K562 (cell line): ENCODE data around the gene MTG2. TPM values are rescaled to one million over a fixed set of nuclear protein-coding genes. Genes with fewer than 3 reads are reported as not detected.

Experiments used
- BCLAF1 ChIP-seq, 2 experiments: fragments of 450-650 bp in 1 of 2; IDR thresholded peaks; 2 replicates each; pipeline ENCODE4 v1.6.1; 2011 to 2017; ENCODE audit warnings: low read depth in 2 of 2, antibody characterized with exemption in 1 of 2, borderline replicate concordance in 1 of 2, low read length in 1 of 2, mild to moderate bottlenecking in 1 of 2, mixed read lengths in 1 of 2; ENCODE audit not compliant: control insufficient read depth in 1 of 2
- CBX2 ChIP-seq: fragments of 200-600 bp; sonication (generic); IDR thresholded peaks from one replicate; pipeline ENCODE4 v1.6.1; 2012; ENCODE audit warnings: mild to moderate bottlenecking, low read length, inconsistent platforms; ENCODE audit not compliant: insufficient read depth, poor library complexity, severe bottlenecking
- DEAF1 ChIP-seq: fragments of 450-650 bp; formaldehyde crosslinking; IDR thresholded peaks from 2 replicates; pipeline ENCODE4 v1.4.0; 2020; ENCODE audit warnings: mild to moderate bottlenecking, moderate library complexity
- HMGN3 ChIP-seq: IDR thresholded peaks from 2 replicates; pipeline ENCODE4 v1.6.1; 2011; ENCODE audit warnings: borderline replicate concordance, low read depth, mild to moderate bottlenecking, mixed read lengths, low read length; ENCODE audit not compliant: insufficient read length; ENCODE audit errors: extremely low read depth
- TCF15 ChIP-seq: fragments of 250-450 bp; sonication (Bioruptor Pico); IDR thresholded peaks from 2 replicates; pipeline ENCODE4 v1.8.0; 2022; ENCODE audit warnings: moderate library complexity, mild to moderate bottlenecking, inconsistent platforms
- ZBTB9 ChIP-seq: fragments of 450-650 bp; formaldehyde crosslinking; IDR thresholded peaks from 2 replicates; pipeline ENCODE4 v1.4.0; 2020; ENCODE audit warnings: mild to moderate bottlenecking, moderate library complexity
- ZFP91 ChIP-seq: sonication (generic); formaldehyde crosslinking; IDR thresholded peaks from 2 replicates; pipeline ENCODE4 v1.8.0; 2022; ENCODE audit warnings: mild to moderate bottlenecking, missing genetic modification reagents
- ZKSCAN8 ChIP-seq: fragments of 200-800 bp; sonication (Bioruptor generic); IDR thresholded peaks from 2 replicates; pipeline ENCODE4 v1.6.1; 2016; ENCODE audit warnings: missing genetic modification characterization, missing compliant biosample characterization
- ZNF274 ChIP-seq: IDR thresholded peaks from 2 replicates; pipeline ENCODE4 v1.6.1; 2011; ENCODE audit warnings: low read depth, mild to moderate bottlenecking, low read length, moderate library complexity, borderline replicate concordance
- ZNF518B ChIP-seq: fragments of 250-450 bp; sonication (Bioruptor Pico); IDR thresholded peaks from 2 replicates; pipeline ENCODE4 v1.5.0; 2021; ENCODE audit warnings: mild to moderate bottlenecking, moderate library complexity
- polyA plus RNA-seq, 8 experiments: library from polyadenylated mRNA; depleted of rRNA in 4 of 8; stranded (reverse) in 5 of 8; unstranded in 3 of 8; fragments of >200 nt; fragmentation: Nextera tagmentation in 2 of 8; fragmentation: Illumina TruSeq in 1 of 8; extraction: Ambion mirVana in 2 of 8; extraction: Trizol in 1 of 8; gene quantifications; 2 replicates each; pipeline versions ENCODE4 v1.2.1 to v1.2.3, GENCODE V29; 2011 to 2014; ENCODE audit warnings: inconsistent platforms in 1 of 8, missing spikeins in 1 of 8
- total RNA-seq, 7 experiments: library from RNA; depleted of rRNA in 6 of 7; stranded (reverse); fragments of >200 nt in 6 of 7; fragmentation: Illumina TruSeq in 2 of 7; extraction: Trizol in 2 of 7; gene quantifications; 2 replicates each; pipeline versions ENCODE4 v1.2.1 to v1.2.3, GENCODE V29; 2011 to 2021; ENCODE audit warnings: low replicate concordance in 1 of 7

MTG2 gene
- total and polyA plus RNA-seq, 9 of the 15 experiments (the other 6 are each of a cell fraction or from before 2014, with no cell fraction given) = 8.7 to 67.5 (median 44.5) TPM

- TF ChIP-seq ZNF518B (CRISPR knock-in tag) = no peak
- TF ChIP-seq TCF15 (CRISPR knock-in tag) = no peak
- TF ChIP-seq ZBTB9 (CRISPR knock-in tag) = peak; percentile 74
- no peak for TF ChIP-seq ZFP91
- no peak for TF ChIP-seq CBX2
- no peak for TF ChIP-seq DEAF1 (CRISPR knock-in tag)
- TF ChIP-seq HMGN3 = peak; percentile 77
- no peak for TF ChIP-seq ZKSCAN8 (CRISPR knock-in tag)
- TF ChIP-seq BCLAF1 (IDR thresholded peaks at IDR 0.05; ENCODE audit: borderline replicate concordance in 1 of 2, control insufficient read depth in 1 of 2, low read depth in 2 of 2, low read length in 1 of 2) = no peak
- no peak for TF ChIP-seq ZNF274
Measured at GRCh38 chr20:62182469-62183425, at the start of gene MTG2 (continued).
